Measurements from ENCODE around the gene ICAM1. TPM values are rescaled to one million over a fixed set of nuclear protein-coding genes. Genes with fewer than 3 reads are reported as not detected.

The ICAM1 gene
- polyA plus RNA-seq, 2 of the 4 experiments (the other 2 are of a cell fraction), result 1.2 to 1.4 TPM

DNA sequence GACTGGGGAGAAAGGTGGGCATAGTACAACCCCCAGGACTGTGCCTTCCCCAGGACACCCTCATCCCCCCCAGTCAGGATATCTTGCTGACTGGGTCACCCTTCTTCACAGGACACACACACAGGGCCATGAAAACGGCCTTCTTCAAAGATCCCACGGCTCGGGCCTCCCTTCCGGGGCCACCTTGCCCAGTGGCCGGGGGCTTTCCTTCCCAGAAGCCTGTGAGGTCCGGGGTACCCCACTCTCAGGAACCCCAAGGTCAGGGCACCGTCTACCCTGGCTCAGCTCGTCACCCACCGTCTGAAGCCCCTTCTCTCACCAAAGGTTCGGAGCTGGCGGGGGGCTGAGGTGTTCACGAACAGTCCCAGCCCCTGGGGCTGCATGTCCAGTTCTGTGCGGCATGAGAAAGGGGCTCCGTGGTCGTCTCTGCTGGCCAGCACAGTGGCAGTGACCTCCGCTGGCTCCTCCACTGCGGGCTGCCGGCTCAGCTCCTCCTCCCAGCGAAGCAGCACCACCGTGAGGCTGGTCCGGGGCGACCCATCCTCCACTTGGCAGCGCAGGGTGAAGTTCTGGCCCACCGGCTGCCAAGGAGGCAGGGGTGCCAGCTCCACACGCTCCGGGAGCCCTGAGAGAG, 64.5 kb downstream of the ICAM1 start:
- TF ChIP-seq, protein P1, sequence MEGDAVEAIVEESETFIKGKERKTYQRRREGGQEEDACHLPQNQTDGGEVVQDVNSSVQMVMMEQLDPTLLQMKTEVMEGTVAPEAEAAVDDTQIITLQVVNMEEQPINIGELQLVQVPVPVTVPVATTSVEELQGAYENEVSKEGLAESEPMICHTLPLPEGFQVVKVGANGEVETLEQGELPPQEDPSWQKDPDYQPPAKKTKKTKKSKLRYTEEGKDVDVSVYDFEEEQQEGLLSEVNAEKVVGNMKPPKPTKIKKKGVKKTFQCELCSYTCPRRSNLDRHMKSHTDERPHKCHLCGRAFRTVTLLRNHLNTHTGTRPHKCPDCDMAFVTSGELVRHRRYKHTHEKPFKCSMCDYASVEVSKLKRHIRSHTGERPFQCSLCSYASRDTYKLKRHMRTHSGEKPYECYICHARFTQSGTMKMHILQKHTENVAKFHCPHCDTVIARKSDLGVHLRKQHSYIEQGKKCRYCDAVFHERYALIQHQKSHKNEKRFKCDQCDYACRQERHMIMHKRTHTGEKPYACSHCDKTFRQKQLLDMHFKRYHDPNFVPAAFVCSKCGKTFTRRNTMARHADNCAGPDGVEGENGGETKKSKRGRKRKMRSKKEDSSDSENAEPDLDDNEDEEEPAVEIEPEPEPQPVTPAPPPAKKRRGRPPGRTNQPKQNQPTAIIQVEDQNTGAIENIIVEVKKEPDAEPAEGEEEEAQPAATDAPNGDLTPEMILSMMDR (IDR thresholded peaks at IDR 0.05), result no peak
- no peak for TF ChIP-seq HOXB13 (CRISPR knock-in tag; IDR thresholded peaks at IDR 0.05; ENCODE audit: low read depth)
- TF ChIP-seq NR3C1 (IDR thresholded peaks at IDR 0.05), result no peak
- TF ChIP-seq, protein P2, sequence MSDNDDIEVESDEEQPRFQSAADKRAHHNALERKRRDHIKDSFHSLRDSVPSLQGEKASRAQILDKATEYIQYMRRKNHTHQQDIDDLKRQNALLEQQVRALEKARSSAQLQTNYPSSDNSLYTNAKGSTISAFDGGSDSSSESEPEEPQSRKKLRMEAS (IDR thresholded peaks at IDR 0.05), result no peak
- no peak for TF ChIP-seq CHD4 (IDR thresholded peaks at IDR 0.05; ENCODE audit: borderline replicate concordance)
- no peak for TF ChIP-seq ZFP36 (IDR thresholded peaks at IDR 0.05; ENCODE audit: borderline replicate concordance, partially characterized antibody)
- TF ChIP-seq NPAS2 (CRISPR knock-in tag; IDR thresholded peaks at IDR 0.05; ENCODE audit: borderline replicate concordance), result no peak
- TF ChIP-seq KDM5A (IDR thresholded peaks at IDR 0.05), result no peak
- TF ChIP-seq BHLHE40 (IDR thresholded peaks at IDR 0.05; ENCODE audit: low read depth, low read length), result no peak
- no peak for TF ChIP-seq TP53 (CRISPR knock-in tag; IDR thresholded peaks at IDR 0.05)
- no peak for TF ChIP-seq HOXB5 (CRISPR knock-in tag; IDR thresholded peaks at IDR 0.05)
- POLR2A ChIA-PET, result interaction anchor here (2.5 kb wide), 1 partner anchor 45 kb away, joined by 12 read pairs; the partner anchor contains the start of gene TYK2
- DNase-seq (ENCODE audit: low read depth in 1 of 2, low spot score in 1 of 2), result no peak
- H3K4me3 ChIP-seq, result peak overlapping the region; percentile 76; the same call in 1 of the 3 replicates
- H3K9me3 ChIP-seq, result no peaks in the 10 kb centered on the region
- WGBS (ENCODE audit: missing lambda C conversion rate), result 65% methylated on average over 9 of the region's 26 CpGs
- FAIRE-seq, result no peak
- peak overlapping the region in 1 of 2 experiments; percentile 77; a peak in 4 of 6 replicates for H3K27ac ChIP-seq
- no peak for ATAC-seq
- peaks cover 11% of the 10 kb centered on the region; the same call in 1 of the 3 replicates for H3K4me1 ChIP-seq
- peak overlapping the region; percentile 92 for H3K4me2 ChIP-seq
- CTCF ChIA-PET, result interaction anchor here (1.2 kb wide), 1 partner anchor 53 kb away, joined by 3 read pairs; no protein-coding TSS in a partner anchor

Small RNAs within 50 kb of the gene (small RNA-seq; reads per million reads assigned to genes)
- gene AC011511.1 (0 reads per million in 6 experiments), gene AC011511.4 (0 reads per million in 6 experiments), gene MIR4322 (0 reads per million in 6 experiments)

Other genes starting within 250 kb of the ICAM1 start
- gene SHFL, start 184.8 kb upstream of the ICAM1 start, polyA plus RNA-seq (2011; rRNA removed), result 9.1 and 10.1 TPM in 2 replicates
- gene SHFL, start 184.8 kb upstream of the ICAM1 start, polyA plus RNA-seq (2017; fragmentation: RNase III; extraction: RNeasy Plus Mini Kit Qiagen cat#74134 plus additional on column Dnase treatment), result 10.5 to 16.4 TPM (median 12.5 TPM) in 3 replicates
- gene ANGPTL6, start 168.4 kb upstream of the ICAM1 start, polyA plus RNA-seq (2011; rRNA removed), result 0.04 and 0.19 TPM in 2 replicates
- gene ANGPTL6, start 168.4 kb upstream of the ICAM1 start, polyA plus RNA-seq (2017; fragmentation: RNase III; extraction: RNeasy Plus Mini Kit Qiagen cat#74134 plus additional on column Dnase treatment), result 0.12 to 0.31 TPM (median 0.18 TPM) in 3 replicates
- gene PPAN, start 164.8 kb upstream of the ICAM1 start, polyA plus RNA-seq (2011; rRNA removed), result 26.6 and 30.8 TPM in 2 replicates
- gene PPAN, start 164.8 kb upstream of the ICAM1 start, polyA plus RNA-seq (2017; fragmentation: RNase III; extraction: RNeasy Plus Mini Kit Qiagen cat#74134 plus additional on column Dnase treatment), result 64.0 to 68.1 TPM (median 65.0 TPM) in 3 replicates
- gene P2RY11, start 159.4 kb upstream of the ICAM1 start, polyA plus RNA-seq (2011; rRNA removed), result 1.9 and 2.3 TPM in 2 replicates
- gene P2RY11, start 159.4 kb upstream of the ICAM1 start, polyA plus RNA-seq (2017; fragmentation: RNase III; extraction: RNeasy Plus Mini Kit Qiagen cat#74134 plus additional on column Dnase treatment), result 5.8 to 9.0 TPM (median 6.4 TPM) in 3 replicates
- 60.9 and 81.6 TPM in 2 replicates for gene EIF3G, start 151.2 kb upstream of the ICAM1 start, polyA plus RNA-seq (2011; rRNA removed)
- gene EIF3G, start 151.2 kb upstream of the ICAM1 start, polyA plus RNA-seq (2017; fragmentation: RNase III; extraction: RNeasy Plus Mini Kit Qiagen cat#74134 plus additional on column Dnase treatment), result 147 to 160 TPM (median 151 TPM) in 3 replicates
- 85.2 and 86.2 TPM in 2 replicates for gene DNMT1, start 76.2 kb upstream of the ICAM1 start, polyA plus RNA-seq (2011; rRNA removed)
- 85.2 to 90.5 TPM (median 86.3 TPM) in 3 replicates for gene DNMT1, start 76.2 kb upstream of the ICAM1 start, polyA plus RNA-seq (2017; fragmentation: RNase III; extraction: RNeasy Plus Mini Kit Qiagen cat#74134 plus additional on column Dnase treatment)
- 0.72 and 0.85 TPM in 2 replicates for gene S1PR2, start 39.8 kb upstream of the ICAM1 start, polyA plus RNA-seq (2011; rRNA removed)
- 0.87 to 0.96 TPM (median 0.93 TPM) in 3 replicates for gene S1PR2, start 39.8 kb upstream of the ICAM1 start, polyA plus RNA-seq (2017; fragmentation: RNase III; extraction: RNeasy Plus Mini Kit Qiagen cat#74134 plus additional on column Dnase treatment)
- gene MRPL4, start 18.9 kb upstream of the ICAM1 start, polyA plus RNA-seq (2011; rRNA removed), result 25.9 and 26.4 TPM in 2 replicates
- 51.4 to 52.2 TPM (median 51.8 TPM) in 3 replicates for gene MRPL4, start 18.9 kb upstream of the ICAM1 start, polyA plus RNA-seq (2017; fragmentation: RNase III; extraction: RNeasy Plus Mini Kit Qiagen cat#74134 plus additional on column Dnase treatment)
- not detected in 2 replicates for gene ICAM4, start 15.8 kb downstream of the ICAM1 start, polyA plus RNA-seq (2011; rRNA removed)
- gene ICAM4, start 15.8 kb downstream of the ICAM1 start, polyA plus RNA-seq (2017; fragmentation: RNase III; extraction: RNeasy Plus Mini Kit Qiagen cat#74134 plus additional on column Dnase treatment), result not detected in 3 replicates
- gene ICAM5, start 18.8 kb downstream of the ICAM1 start, polyA plus RNA-seq (2011; rRNA removed), result 0.35 and 0.58 TPM in 2 replicates
- gene ICAM5, start 18.8 kb downstream of the ICAM1 start, polyA plus RNA-seq (2017; fragmentation: RNase III; extraction: RNeasy Plus Mini Kit Qiagen cat#74134 plus additional on column Dnase treatment), result 0.77 to 1.5 TPM (median 0.81 TPM) in 3 replicates
- 0.84 and 1.2 TPM in 2 replicates for gene ZGLP1, start 38.7 kb downstream of the ICAM1 start, polyA plus RNA-seq (2011; rRNA removed)
- 1.7 to 2.1 TPM (median 1.9 TPM) in 3 replicates for gene ZGLP1, start 38.7 kb downstream of the ICAM1 start, polyA plus RNA-seq (2017; fragmentation: RNase III; extraction: RNeasy Plus Mini Kit Qiagen cat#74134 plus additional on column Dnase treatment)
- gene FDX2, start 44.9 kb downstream of the ICAM1 start, polyA plus RNA-seq (2011; rRNA removed), result 9.9 and 13.1 TPM in 2 replicates
- gene FDX2, start 44.9 kb downstream of the ICAM1 start, polyA plus RNA-seq (2017; fragmentation: RNase III; extraction: RNeasy Plus Mini Kit Qiagen cat#74134 plus additional on column Dnase treatment), result 22.2 to 25.8 TPM (median 23.5 TPM) in 3 replicates
- gene RAVER1, start 62.4 kb downstream of the ICAM1 start, polyA plus RNA-seq (2011; rRNA removed), result 1.8 and 3.0 TPM in 2 replicates
- 20.4 to 22.1 TPM (median 21.4 TPM) in 3 replicates for gene RAVER1, start 62.4 kb downstream of the ICAM1 start, polyA plus RNA-seq (2017; fragmentation: RNase III; extraction: RNeasy Plus Mini Kit Qiagen cat#74134 plus additional on column Dnase treatment)
- 4.7 and 5.3 TPM in 2 replicates for gene ICAM3, start 68.5 kb downstream of the ICAM1 start, polyA plus RNA-seq (2011; rRNA removed)
- gene ICAM3, start 68.5 kb downstream of the ICAM1 start, polyA plus RNA-seq (2017; fragmentation: RNase III; extraction: RNeasy Plus Mini Kit Qiagen cat#74134 plus additional on column Dnase treatment), result 6.2 to 7.3 TPM (median 6.6 TPM) in 3 replicates
- 17.0 and 41.4 TPM in 2 replicates for gene TYK2, start 109.5 kb downstream of the ICAM1 start, polyA plus RNA-seq (2011; rRNA removed)
- gene TYK2, start 109.5 kb downstream of the ICAM1 start, polyA plus RNA-seq (2017; fragmentation: RNase III; extraction: RNeasy Plus Mini Kit Qiagen cat#74134 plus additional on column Dnase treatment), result 51.9 to 65.6 TPM (median 57.1 TPM) in 3 replicates
- gene CDC37, start 132.4 kb downstream of the ICAM1 start, polyA plus RNA-seq (2011; rRNA removed), result 125 and 152 TPM in 2 replicates
- gene CDC37, start 132.4 kb downstream of the ICAM1 start, polyA plus RNA-seq (2017; fragmentation: RNase III; extraction: RNeasy Plus Mini Kit Qiagen cat#74134 plus additional on column Dnase treatment), result 214 to 236 TPM (median 220 TPM) in 3 replicates
- gene PDE4A, start 149.4 kb downstream of the ICAM1 start, polyA plus RNA-seq (2011; rRNA removed), result 1.2 and 2.2 TPM in 2 replicates
- 3.7 to 3.9 TPM (median 3.9 TPM) in 3 replicates for gene PDE4A, start 149.4 kb downstream of the ICAM1 start, polyA plus RNA-seq (2017; fragmentation: RNase III; extraction: RNeasy Plus Mini Kit Qiagen cat#74134 plus additional on column Dnase treatment)
- 49.3 and 60.6 TPM in 2 replicates for gene KEAP1, start 232.2 kb downstream of the ICAM1 start, polyA plus RNA-seq (2011; rRNA removed)
- 67.7 to 73.6 TPM (median 72.1 TPM) in 3 replicates for gene KEAP1, start 232.2 kb downstream of the ICAM1 start, polyA plus RNA-seq (2017; fragmentation: RNase III; extraction: RNeasy Plus Mini Kit Qiagen cat#74134 plus additional on column Dnase treatment)
- 0.99 and 2.1 TPM in 2 replicates for gene S1PR5, start 246.3 kb downstream of the ICAM1 start, polyA plus RNA-seq (2011; rRNA removed)
- gene S1PR5, start 246.3 kb downstream of the ICAM1 start, polyA plus RNA-seq (2017; fragmentation: RNase III; extraction: RNeasy Plus Mini Kit Qiagen cat#74134 plus additional on column Dnase treatment), result 3.0 to 3.8 TPM (median 3.1 TPM) in 3 replicates